Body of pancreas (tissue), 4 donors: Measurements from ENCODE around the gene SLC16A8. TPM values are rescaled to one million over a fixed set of nuclear protein-coding genes. Genes with fewer than 3 reads are reported as not detected.

Experiments
- ATAC-seq: fragments of 150-250 bp; one replicate; pipeline ENCODE4 v1.9.1; 2016
- DNase-seq, 4 donors: peaks; one replicate each; pipeline ENCODE4 v3.0.0-alpha.2; 2019
- H3K27ac ChIP-seq, 4 donors: fragments of 200-600 bp; sonication (generic); 1 replicate in 3 of 4; 2 replicates in 1 of 4; pipeline versions ENCODE4 v1.5.1 to v1.6.1; 2016 to 2019; ENCODE audit warnings: mild to moderate bottlenecking in 1 of 4, mixed read lengths in 1 of 4, moderate library complexity in 1 of 4
- H3K27me3 ChIP-seq, 2 donors: fragments of 200-600 bp; sonication (generic); one replicate each; pipeline ENCODE4 v1.6.0; 2016; ENCODE audit warnings: mild to moderate bottlenecking in 1 of 2
- H3K36me3 ChIP-seq, 2 donors: fragments of 200-600 bp; sonication (generic); replicated peaks in 1 of 2; 2 replicates each; pipeline ENCODE4 v1.5.1; 2016; ENCODE audit warnings: low read depth in 2 of 2; ENCODE audit not compliant: insufficient read depth in 1 of 2
- H3K4me1 ChIP-seq: fragments of 200-600 bp; sonication (generic); one replicate; pipeline ENCODE4 v1.6.0; 2016
- H3K4me3 ChIP-seq, 2 donors: fragments of 200-600 bp; sonication (generic); 1 replicate in 1 of 2; 2 replicates in 1 of 2; pipeline ENCODE4 v1.5.1; 2016 to 2019
- H3K9me3 ChIP-seq, 3 donors: fragments of 200-600 bp; sonication (generic); 1 replicate in 2 of 3; 2 replicates in 1 of 3; pipeline ENCODE4 v1.5.1; 2016
- CTCF ChIP-seq, 7 experiments: fragments of 450-650 bp in 4 of 7; fragments of 200-600 bp in 3 of 7; sonication (generic) in 3 of 7; IDR thresholded peaks; one replicate each; pipeline ENCODE4 v1.5.1; 2016 to 2019; ENCODE audit warnings: antibody characterized with exemption in 7 of 7
- POLR2A ChIP-seq, 3 donors: fragments of 450-650 bp; IDR thresholded peaks; one replicate each; pipeline ENCODE4 v1.6.1; 2016; ENCODE audit warnings: antibody characterized with exemption in 3 of 3, mild to moderate bottlenecking in 2 of 3
- WGBS, 2 donors: methylation state at CpG; one replicate each; pipeline ENCODE4 v1.1.5; 2017; 5-methylcytosine and 5-hydroxymethylcytosine counted together
- intact Hi-C: fragments of 100-400 bp; cut with DNase I; formaldehyde crosslinking; loops from one replicate; pipeline ENCODE4 v1.15.1; 2023
- total RNA-seq, 2 donors: library from RNA; depleted of rRNA; stranded (reverse); fragments of >200 nt; gene quantifications; one replicate each; pipeline ENCODE4 v1.1.0, GENCODE V29; 2016

Gene SLC16A8
- total RNA-seq, 2 donors from 2014 or later = not detected

- ATAC-seq (no peak), DNase-seq (no peak)
- WGBS, 2 donors = 62 to 70% methylated on average over 24 of the region's 24 CpGs
These were observed 836 bp downstream of the SLC16A8 start for GRCh38 chr22:38082986-38083710.

GRCh38 chr22:38081941-38082828 is 1.8 kb downstream of the SLC16A8 start:
- ATAC-seq = no peak
- H3K27me3 ChIP-seq = peaks cover 0 to 14% of the 10 kb centered on the region in 2 donors
- 17 to 32% methylated on average over 10 to 50 of the region's 52 CpGs for WGBS, 2 donors

More at GRCh38 chr22:38082986-38083710, 836 bp downstream of the SLC16A8 start:
- Histone ChIP-seq H3K4me1 (peaks cover 23% of the 10 kb centered on the region), H3K36me3 (no peaks in the 10 kb centered on the region), H3K27me3 (peaks cover 0 to 14% of the 10 kb centered on the region in 2 donors), H3K9me3 (no peaks in the 10 kb centered on the region), H3K4me3 (no peak overlapping the region), H3K27ac (no peak overlapping the region)
- intact Hi-C loops = no loop called here
- no peak for TF ChIP-seq CTCF (IDR thresholded peaks at IDR 0.05)
- no peak for TF ChIP-seq POLR2A (IDR thresholded peaks at IDR 0.05)

GRCh38 chr22:38081636-38081940 is 2.4 kb downstream of the SLC16A8 start:
- WGBS, 2 donors = 10% methylated on average over 14 of the region's 17 CpGs; no CpG with 5 or more reads in 1 of the 2 donors
- no peaks in the 10 kb centered on the region for H3K9me3 ChIP-seq
- DNase-seq = no peak
- no peak for ATAC-seq
- peaks cover 23% of the 10 kb centered on the region for H3K4me1 ChIP-seq
- peaks cover 0 to 14% of the 10 kb centered on the region in 2 donors for H3K27me3 ChIP-seq
- TF ChIP-seq POLR2A (IDR thresholded peaks at IDR 0.05) = no peak
- TF ChIP-seq CTCF (IDR thresholded peaks at IDR 0.05) = no peak
- no peak overlapping the region for H3K27ac ChIP-seq
- no peak overlapping the region for H3K4me3 ChIP-seq
- no peaks in the 10 kb centered on the region for H3K36me3 ChIP-seq
- intact Hi-C loops = no loop called here

More at GRCh38 chr22:38081941-38082828, 1.8 kb downstream of the SLC16A8 start:
- H3K27ac ChIP-seq = no peak overlapping the region
- no peak for TF ChIP-seq POLR2A (IDR thresholded peaks at IDR 0.05)
- TF ChIP-seq CTCF (IDR thresholded peaks at IDR 0.05) = no peak
- no peaks in the 10 kb centered on the region for H3K36me3 ChIP-seq
- no peak for DNase-seq
- no peak overlapping the region for H3K4me3 ChIP-seq
- H3K9me3 ChIP-seq = no peaks in the 10 kb centered on the region
- intact Hi-C loops = no loop called here
- peaks cover 23% of the 10 kb centered on the region for H3K4me1 ChIP-seq

- H3K27me3 ChIP-seq = peaks cover 0 to 14% of the 10 kb centered on the region in 2 donors
- ATAC-seq (peak; percentile 55), DNase-seq (peak in 3 of 4 donors; percentile 31 to 54 (median 46))
- H3K9me3 ChIP-seq = no peaks in the 10 kb centered on the region
- H3K36me3 ChIP-seq = no peaks in the 10 kb centered on the region
- H3K4me1 ChIP-seq = peaks cover 23% of the 10 kb centered on the region
- no peak overlapping the region for H3K27ac ChIP-seq
- TF ChIP-seq POLR2A (IDR thresholded peaks at IDR 0.05) (no peak), CTCF (IDR thresholded peaks at IDR 0.05) (no peak)
- 5% methylated on average over 79 of the region's 110 CpGs; no CpG with 5 or more reads in 1 of the 2 donors for WGBS, 2 donors
- intact Hi-C loops = no loop called here
- H3K4me3 ChIP-seq = no peak overlapping the region
These were observed 2.9 kb downstream of the SLC16A8 start for GRCh38 chr22:38080850-38081635.
